Testis (tissue), 5 donors: ENCODE results near the gene GUCA2A. TPM values are rescaled to one million over a fixed set of nuclear protein-coding genes. Genes with fewer than 3 reads are reported as not detected.
"Not testable (repeated sequence)": the region's sequence is repeated elsewhere in the genome, so short reads cannot be mapped to it uniquely, and the experiment has no call there.

ENCODE experiments used
- DNase-seq: peaks from one replicate; pipeline ENCODE4 v3.0.0-alpha.2; 2019
- H3K27ac ChIP-seq, 2 donors: fragments of 200-600 bp; sonication (generic); one replicate each; pipeline ENCODE4 v1.5.1; 2019
- H3K27me3 ChIP-seq: fragments of 200-600 bp; sonication (generic); one replicate; pipeline ENCODE4 v1.5.1; 2019
- H3K36me3 ChIP-seq: fragments of 200-600 bp; sonication (generic); one replicate; pipeline ENCODE4 v1.5.1; 2017; ENCODE audit warnings: low read depth; ENCODE audit errors: missing control alignments
- H3K4me1 ChIP-seq: fragments of 200-600 bp; sonication (generic); one replicate; pipeline ENCODE4 v1.5.1; 2019
- H3K4me3 ChIP-seq, 2 donors: fragments of 200-600 bp; sonication (generic); one replicate each; pipeline ENCODE4 v1.5.1; 2017 to 2019
- H3K9me3 ChIP-seq: fragments of 200-600 bp; sonication (generic); one replicate; pipeline ENCODE4 v1.5.1; 2017
- CTCF ChIP-seq, 3 experiments: fragments of 450-650 bp in 2 of 3; fragments of 200-600 bp in 1 of 3; sonication (generic) in 1 of 3; IDR thresholded peaks; one replicate each; pipeline ENCODE4 v1.5.1; 2016 to 2019; ENCODE audit warnings: antibody characterized with exemption in 3 of 3, mild to moderate bottlenecking in 2 of 3, moderate library complexity in 1 of 3
- POLR2A ChIP-seq: fragments of 450-650 bp; IDR thresholded peaks from one replicate; pipeline ENCODE4 v1.6.1; 2017; ENCODE audit warnings: antibody characterized with exemption, mild to moderate bottlenecking, moderate library complexity
- WGBS, 2 donors: methylation state at CpG; one replicate each; pipeline ENCODE4 v1.1.5; 2018; 5-methylcytosine and 5-hydroxymethylcytosine counted together
- intact Hi-C: fragments of 100-400 bp; cut with DNase I; formaldehyde crosslinking; loops from one replicate; pipeline ENCODE4 v1.15.1; 2023; ENCODE audit warnings: low total_unique reads
- long read RNA-seq, 2 donors: transcript quantifications; one replicate each; lab custom pipeline, GENCODE V29; 2026
- polyA plus RNA-seq: library from polyadenylated mRNA; stranded (reverse); fragments of 350-450 nt; fragmentation: Illumina TruSeq; extraction: RNeasy Lipid Tissue Mini Kit (QIAGEN cat#74804); gene quantifications from one replicate; pipeline ENCODE4 v1.2.3, GENCODE V29; 2014; ENCODE audit warnings: low read depth, low replicate concordance; ENCODE audit not compliant: insufficient read depth
- total RNA-seq, 2 donors: library from RNA; depleted of rRNA; stranded (reverse); fragments of >200 nt; gene quantifications; one replicate each; pipeline ENCODE4 v1.2.3, GENCODE V29; 2016

GUCA2A gene, protein sequence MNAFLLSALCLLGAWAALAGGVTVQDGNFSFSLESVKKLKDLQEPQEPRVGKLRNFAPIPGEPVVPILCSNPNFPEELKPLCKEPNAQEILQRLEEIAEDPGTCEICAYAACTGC
- not detected for total RNA-seq
- polyA plus RNA-seq, result not detected
- long read RNA-seq, donor 1, result 0 reads
- long read RNA-seq, donor 2, result 0 reads

DNA sequence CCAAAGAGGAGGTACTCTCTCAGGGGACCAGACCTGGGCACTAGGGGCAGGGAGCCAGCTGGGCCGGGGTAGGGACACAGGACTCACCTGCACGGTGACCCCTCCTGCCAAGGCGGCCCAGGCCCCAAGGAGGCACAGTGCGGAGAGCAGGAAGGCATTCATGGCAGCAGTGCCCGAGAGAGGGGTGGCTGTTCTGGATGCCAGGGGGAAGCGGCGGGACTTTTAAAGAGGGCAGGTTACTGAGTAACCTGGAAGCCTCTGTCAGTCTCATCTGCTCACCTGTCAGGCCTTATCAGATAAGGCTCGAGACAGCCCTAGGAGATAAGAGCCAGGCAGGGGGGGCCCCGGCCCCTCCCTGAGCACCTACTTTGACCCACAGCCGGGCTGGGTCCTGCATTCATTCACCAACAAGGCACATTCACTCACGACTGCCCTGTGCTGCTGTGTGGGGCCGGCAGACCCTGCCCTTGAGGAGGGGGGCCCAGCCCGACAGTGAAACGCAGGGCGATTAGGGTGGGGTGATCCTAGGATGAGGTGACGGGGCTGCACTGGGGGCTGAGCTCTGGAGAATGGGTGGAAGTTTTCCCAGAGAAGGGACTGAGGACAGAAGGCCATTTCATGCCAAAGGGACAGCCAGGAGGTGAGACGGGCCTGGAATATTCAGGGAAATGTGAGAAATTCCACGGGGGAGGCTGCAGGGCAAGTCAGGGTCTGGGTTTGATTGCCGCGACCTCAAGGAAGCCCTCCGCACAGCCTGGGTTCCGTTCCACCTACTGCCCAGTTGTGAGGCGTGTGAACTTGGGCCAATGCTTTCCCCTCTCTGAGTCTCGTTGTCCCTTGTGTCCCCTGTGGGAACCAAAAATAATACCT is at the start of gene GUCA2A:
GUCA2A (minus strand) TSS at position 195 of the 870 bp plus-strand sequence; CDS start at position 162, 33 bp downstream.
- Histone ChIP-seq H3K27ac (no peak within 1 kb of the TSS), H3K4me3 (no peak within 1 kb of the TSS), H3K36me3 (no peaks in the 10 kb centered on the region), H3K27me3 (no peaks in the 10 kb centered on the region), H3K4me1 (peaks cover 5% of the 10 kb centered on the region), H3K9me3 (no peaks in the 10 kb centered on the region)
- DNase-seq, result no peak
- TF ChIP-seq POLR2A (no peak), CTCF (IDR thresholded peaks at IDR 0.05) (no peak)
- intact Hi-C loops, result no loop called here
- 47 to 63% methylated on average over 20 to 24 of the region's 24 CpGs for WGBS, 2 donors

DNA sequence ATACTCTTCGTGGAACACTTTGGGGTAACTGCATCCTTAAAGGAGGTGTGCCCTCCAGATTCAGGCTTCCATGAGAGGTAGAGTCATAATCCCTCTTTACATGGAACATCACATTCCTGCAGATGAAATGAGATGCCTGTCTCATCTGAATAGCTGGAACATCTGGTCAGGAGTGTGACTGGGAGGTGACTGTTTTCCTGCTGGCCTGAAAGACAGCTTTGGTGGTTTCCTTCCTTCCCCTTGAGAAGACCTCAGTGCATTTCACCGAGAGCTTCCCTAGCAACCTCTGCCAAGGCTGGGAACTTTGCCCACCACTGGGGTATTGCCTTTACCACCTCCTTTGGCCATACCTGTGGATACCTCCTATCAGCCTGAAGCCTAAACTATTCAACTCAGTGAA is 46.7 kb upstream of the GUCA2A start:
- H3K4me1 ChIP-seq, result no peaks in the 10 kb centered on the region
- H3K27ac ChIP-seq, result no peak overlapping the region
- H3K27me3 ChIP-seq, result no peaks in the 10 kb centered on the region
- DNase-seq, result no peak
- TF ChIP-seq POLR2A, result no peak
- no peak for TF ChIP-seq CTCF (IDR thresholded peaks at IDR 0.05)
- intact Hi-C loops, result no loop called here
- peaks cover 4% of the 10 kb centered on the region for H3K36me3 ChIP-seq
- no peak overlapping the region for H3K4me3 ChIP-seq
- 85 to 97% methylated on average over 2 of the region's 2 CpGs for WGBS, 2 donors
- no peaks in the 10 kb centered on the region for H3K9me3 ChIP-seq

- H3K27ac ChIP-seq, result no peak overlapping the region
- intact Hi-C loops, result no loop called here
- TF ChIP-seq POLR2A, result no peak
- no peak for TF ChIP-seq CTCF (IDR thresholded peaks at IDR 0.05)
- H3K27me3 ChIP-seq, result no peaks in the 10 kb centered on the region
- H3K9me3 ChIP-seq, result no peaks in the 10 kb centered on the region
- WGBS, 2 donors, result 84 to 85% methylated on average over 5 to 6 of the region's 6 CpGs
- H3K4me1 ChIP-seq, result no peaks in the 10 kb centered on the region
- DNase-seq, result no peak
- H3K4me3 ChIP-seq, result no peak overlapping the region
- H3K36me3 ChIP-seq, result peaks cover 4% of the 10 kb centered on the region
Measured at GRCh38 chr1:42210421-42211133, 46.0 kb upstream of the GUCA2A start.

- intact Hi-C loops, result no loop called here
- 80% methylated on average over 4 to 6 of the region's 6 CpGs for WGBS, 2 donors
- no peak for DNase-seq
- TF ChIP-seq POLR2A, result no peak
- no peak for TF ChIP-seq CTCF (IDR thresholded peaks at IDR 0.05)
- Histone ChIP-seq H3K4me3 (no peak overlapping the region), H3K27ac (no peak overlapping the region), H3K9me3 (no peaks in the 10 kb centered on the region), H3K27me3 (no peaks in the 10 kb centered on the region), H3K36me3 (no peaks in the 10 kb centered on the region), H3K4me1 (no peaks in the 10 kb centered on the region)
Measured at GRCh38 chr1:42209526-42210251, 45.1 kb upstream of the GUCA2A start.

GRCh38 chr1:42206930-42207329 is 42.4 kb upstream of the GUCA2A start:
- H3K9me3 ChIP-seq, intact Hi-C loops, H3K4me1 ChIP-seq, DNase-seq, H3K27ac ChIP-seq, H3K36me3 ChIP-seq, H3K27me3 ChIP-seq, H3K4me3 ChIP-seq: not testable (repeated sequence)
- WGBS, 2 donors, result 92 to 99% methylated on average over 2 of the region's 2 CpGs
